HUES48 (cell line): ENCODE data around the gene ATP1A4.
"Not testable (repeated sequence)": the region's sequence is repeated elsewhere in the genome, so short reads cannot be mapped to it uniquely, and the experiment has no call there.

ENCODE experiments used
- H3K27ac ChIP-seq: one replicate; pipeline ENCODE4 v1.7.0; 2013; ENCODE audit warnings: low read depth, low read length, inconsistent platforms
- H3K27me3 ChIP-seq: 2 replicates; pipeline ENCODE4 v1.6.1; 2013; ENCODE audit warnings: mild to moderate bottlenecking, low read length; ENCODE audit not compliant: control insufficient read depth, insufficient read depth
- H3K36me3 ChIP-seq: 2 replicates; pipeline ENCODE4 v1.6.1; 2013; ENCODE audit warnings: low read length; ENCODE audit not compliant: control insufficient read depth, insufficient read depth
- H3K4me1 ChIP-seq: 2 replicates; pipeline ENCODE4 v1.6.1; 2013; ENCODE audit warnings: mild to moderate bottlenecking, low read length; ENCODE audit not compliant: control insufficient read depth, insufficient read depth
- H3K4me3 ChIP-seq: 2 replicates; pipeline ENCODE4 v1.5.1; 2013; ENCODE audit warnings: mild to moderate bottlenecking, low read depth, low read length
- H3K9ac ChIP-seq: 2 replicates; pipeline ENCODE4 v1.6.1; 2013; ENCODE audit warnings: mild to moderate bottlenecking, low read depth, low read length, moderate library complexity
- H3K9me3 ChIP-seq: 2 replicates; pipeline ENCODE4 v1.6.1; 2013; ENCODE audit warnings: low read length; ENCODE audit not compliant: control insufficient read depth, insufficient read depth

Gene ATP1A4

GRCh38 chr1:160151303-160151702 is at the start of gene ATP1A4:
TSS of gene ATP1A4 (plus strand) at chr1:160151603. CDS start at chr1:160152041, 438 bp downstream.
- Histone ChIP-seq H3K36me3 (no peaks in the 10 kb centered on the region), H3K9ac (no peak within 1 kb of the TSS), H3K9me3 (no peaks in the 10 kb centered on the region), H3K27ac (no peak within 1 kb of the TSS), H3K4me1 (no peaks in the 10 kb centered on the region), H3K4me3 (no peak within 1 kb of the TSS), H3K27me3 (no peaks in the 10 kb centered on the region)

DNA sequence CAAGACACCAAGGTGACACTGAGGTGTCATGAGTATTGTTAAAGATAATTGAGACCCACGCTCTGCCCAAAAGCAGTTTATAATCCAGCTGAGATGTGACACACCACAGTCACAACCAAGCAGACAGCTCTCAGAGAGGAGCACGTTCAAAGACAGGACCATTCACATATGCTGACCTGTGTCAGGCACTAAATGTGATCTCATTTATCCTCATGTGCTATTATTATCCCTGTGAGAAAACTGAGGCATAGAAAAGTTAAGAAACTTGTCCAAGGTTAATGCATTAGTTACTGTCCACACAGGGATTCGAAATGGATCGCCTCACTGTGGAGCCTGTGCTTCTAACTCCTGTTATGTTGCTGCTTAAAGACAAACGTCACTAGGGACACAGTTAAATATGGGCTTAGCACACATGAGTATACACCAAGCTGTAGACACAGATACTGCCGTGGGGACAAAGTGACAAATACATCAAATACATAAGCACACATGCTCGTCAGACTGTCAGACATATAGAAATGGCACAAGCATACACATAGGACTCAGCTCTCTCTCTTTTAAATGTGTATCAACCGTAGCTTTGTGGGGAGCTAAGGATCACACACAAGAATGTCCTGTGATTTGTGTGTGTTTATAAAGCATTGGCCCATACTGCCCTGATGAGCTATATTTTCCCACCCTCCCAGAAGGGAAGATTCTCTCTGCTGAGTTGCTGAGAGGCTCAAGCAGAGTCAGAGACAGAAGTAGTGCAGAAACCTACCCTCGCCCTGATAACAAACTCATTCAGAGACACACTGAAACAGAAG is 49.5 kb upstream of the ATP1A4 start:
- Histone ChIP-seq H3K4me3 (no peak overlapping the region), H3K4me1 (peaks cover 42% of the 10 kb centered on the region), H3K9ac (no peak overlapping the region), H3K27ac (no peak overlapping the region), H3K27me3 (no peaks in the 10 kb centered on the region), H3K9me3 (no peaks in the 10 kb centered on the region), H3K36me3 (no peaks in the 10 kb centered on the region)

- Histone ChIP-seq H3K4me1 (peaks cover 37% of the 10 kb centered on the region), H3K36me3 (no peaks in the 10 kb centered on the region), H3K27me3 (no peaks in the 10 kb centered on the region), H3K9me3 (no peaks in the 10 kb centered on the region), H3K27ac (no peak overlapping the region), H3K9ac (no peak overlapping the region), H3K4me3 (no peak overlapping the region)
Observed at GRCh38 chr1:160103658-160104408, 47.6 kb upstream of the ATP1A4 start.

DNA sequence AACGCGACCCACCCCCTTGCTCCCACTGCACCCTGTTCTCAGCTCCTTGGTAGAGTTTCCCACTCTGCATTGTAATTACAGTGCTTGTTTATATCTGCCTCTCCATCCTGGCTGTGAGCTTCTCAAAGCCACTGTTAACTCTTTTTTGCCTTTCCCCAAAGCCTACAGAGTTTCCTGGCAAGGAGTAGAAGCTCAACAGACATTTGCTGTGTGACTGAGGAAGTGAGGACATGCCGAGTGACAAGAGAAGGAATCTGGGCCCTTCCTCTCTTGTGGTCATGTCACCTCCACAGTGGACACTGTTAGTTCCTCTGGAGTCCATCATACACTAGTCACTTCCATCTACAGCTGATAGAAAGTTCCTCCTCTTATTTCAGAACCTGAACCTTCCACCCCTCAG is 46.9 kb upstream of the ATP1A4 start:
- H3K9me3 ChIP-seq = no peaks in the 10 kb centered on the region
- H3K4me1 ChIP-seq = peaks cover 37% of the 10 kb centered on the region
- no peaks in the 10 kb centered on the region for H3K27me3 ChIP-seq
- H3K27ac ChIP-seq = no peak overlapping the region
- no peak overlapping the region for H3K9ac ChIP-seq
- no peak overlapping the region for H3K4me3 ChIP-seq
- no peaks in the 10 kb centered on the region for H3K36me3 ChIP-seq

DNA sequence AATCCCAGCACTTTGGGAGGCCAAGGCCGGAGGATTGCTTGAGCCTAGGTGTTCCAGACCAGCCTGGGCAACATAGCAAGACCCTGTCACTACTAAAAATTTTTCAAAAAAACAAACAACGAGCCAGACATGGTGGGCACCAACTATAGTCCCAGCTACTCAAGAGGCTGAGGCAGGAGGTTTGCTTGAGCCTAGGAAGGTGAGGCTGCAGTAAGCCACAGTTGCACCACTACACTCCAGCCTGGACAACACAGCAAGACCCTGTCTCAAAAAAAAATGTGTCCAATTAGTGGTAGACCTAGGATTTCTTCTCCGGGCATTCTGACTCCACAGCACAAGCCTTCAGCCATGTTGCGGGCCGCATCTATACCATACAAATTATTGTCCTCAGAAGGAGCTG is 46.2 kb upstream of the ATP1A4 start:
- H3K27me3 ChIP-seq = no peaks in the 10 kb centered on the region
- H3K4me3 ChIP-seq = no peak overlapping the region
- H3K36me3 ChIP-seq = no peaks in the 10 kb centered on the region
- peaks cover 41% of the 10 kb centered on the region for H3K4me1 ChIP-seq
- H3K9ac ChIP-seq = no peak overlapping the region
- no peak overlapping the region for H3K27ac ChIP-seq
- H3K9me3 ChIP-seq = no peaks in the 10 kb centered on the region

DNA sequence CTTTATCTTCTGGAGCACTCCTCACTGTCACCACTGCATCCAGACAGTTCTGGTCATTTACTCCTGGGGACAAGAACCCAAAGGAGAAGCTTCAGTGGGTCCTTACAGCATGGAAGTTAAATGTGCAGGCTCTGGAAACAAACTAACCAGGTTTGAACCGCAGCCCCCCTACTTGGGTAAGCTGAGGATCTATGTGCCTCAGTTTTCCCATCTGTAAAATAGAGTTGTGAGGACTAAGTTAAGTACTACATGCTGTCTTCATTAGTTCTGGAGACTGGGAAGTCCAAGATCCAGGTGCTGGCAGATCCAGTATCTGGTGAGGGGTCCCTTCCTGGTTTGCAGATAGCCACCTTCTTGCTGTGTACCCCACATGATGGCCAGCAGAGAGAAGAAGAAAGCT is 43.9 kb upstream of the ATP1A4 start:
- Histone ChIP-seq H3K9ac (no peak overlapping the region), H3K27ac (no peak overlapping the region), H3K27me3 (no peaks in the 10 kb centered on the region), H3K4me1 (peaks cover 37% of the 10 kb centered on the region), H3K4me3 (no peak overlapping the region), H3K9me3 (no peaks in the 10 kb centered on the region), H3K36me3 (no peaks in the 10 kb centered on the region)

GRCh38 chr1:160108888-160109662 is 42.3 kb upstream of the ATP1A4 start:
- peak overlapping the region; percentile 72 for H3K27ac ChIP-seq
- no peaks in the 10 kb centered on the region for H3K36me3 ChIP-seq
- no peaks in the 10 kb centered on the region for H3K27me3 ChIP-seq
- H3K4me3 ChIP-seq = no peak overlapping the region
- H3K9me3 ChIP-seq = no peaks in the 10 kb centered on the region
- H3K4me1 ChIP-seq = peaks cover 36% of the 10 kb centered on the region
- no peak overlapping the region for H3K9ac ChIP-seq

DNA sequence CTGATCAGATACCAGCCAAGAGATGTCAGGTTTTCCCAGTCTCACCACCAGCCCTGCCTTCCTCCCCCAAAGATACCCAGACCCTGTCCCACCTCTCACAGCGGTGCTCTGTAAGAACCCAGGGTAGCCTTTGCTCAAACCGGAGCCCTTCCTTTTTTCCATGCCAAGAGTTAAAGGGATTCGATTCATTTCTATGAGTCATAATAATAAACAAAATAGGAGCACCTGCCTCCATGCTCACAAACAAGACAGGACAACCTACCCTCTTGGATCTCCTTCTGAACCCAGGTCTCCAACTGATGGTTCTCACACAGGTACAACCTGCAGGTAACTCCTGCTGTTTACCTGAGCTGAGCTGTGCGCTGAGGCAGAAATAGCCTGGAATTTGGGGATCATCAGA is 41.7 kb upstream of the ATP1A4 start:
- peak overlapping the region; percentile 72 for H3K27ac ChIP-seq
- H3K36me3 ChIP-seq = no peaks in the 10 kb centered on the region
- H3K4me1 ChIP-seq = peaks cover 37% of the 10 kb centered on the region
- no peaks in the 10 kb centered on the region for H3K9me3 ChIP-seq
- H3K4me3 ChIP-seq = no peak overlapping the region
- H3K27me3 ChIP-seq = no peaks in the 10 kb centered on the region
- no peak overlapping the region for H3K9ac ChIP-seq

GRCh38 chr1:160111462-160111861 is 39.9 kb upstream of the ATP1A4 start:
- H3K27ac ChIP-seq, H3K4me3 ChIP-seq, H3K27me3 ChIP-seq, H3K9ac ChIP-seq, H3K36me3 ChIP-seq, H3K9me3 ChIP-seq: not testable (repeated sequence)
- H3K4me1 ChIP-seq = peaks cover 52% of the 10 kb centered on the region

DNA sequence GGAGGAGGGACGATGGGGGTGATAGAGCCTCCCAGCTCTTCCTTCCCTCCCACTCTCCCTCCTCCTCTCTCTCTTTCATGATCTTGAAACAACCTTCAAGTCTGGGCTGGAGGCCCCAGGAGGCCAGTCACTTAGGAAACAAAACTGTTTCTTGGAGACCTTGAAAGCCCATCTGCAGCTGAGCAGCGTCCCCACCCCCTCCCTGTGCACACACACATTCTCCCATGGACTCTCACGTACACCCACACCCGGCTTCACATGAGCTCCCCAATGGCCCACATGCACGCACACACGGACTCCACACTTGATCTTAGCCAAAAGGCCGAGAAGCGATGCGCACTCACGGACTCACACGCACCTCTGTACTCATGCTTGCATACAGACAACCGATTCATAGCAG is 39.0 kb upstream of the ATP1A4 start:
- no peaks in the 10 kb centered on the region for H3K36me3 ChIP-seq
- no peak overlapping the region for H3K4me3 ChIP-seq
- no peaks in the 10 kb centered on the region for H3K27me3 ChIP-seq
- no peaks in the 10 kb centered on the region for H3K9me3 ChIP-seq
- no peak overlapping the region for H3K9ac ChIP-seq
- H3K27ac ChIP-seq = no peak overlapping the region
- peaks cover 61% of the 10 kb centered on the region for H3K4me1 ChIP-seq

DNA sequence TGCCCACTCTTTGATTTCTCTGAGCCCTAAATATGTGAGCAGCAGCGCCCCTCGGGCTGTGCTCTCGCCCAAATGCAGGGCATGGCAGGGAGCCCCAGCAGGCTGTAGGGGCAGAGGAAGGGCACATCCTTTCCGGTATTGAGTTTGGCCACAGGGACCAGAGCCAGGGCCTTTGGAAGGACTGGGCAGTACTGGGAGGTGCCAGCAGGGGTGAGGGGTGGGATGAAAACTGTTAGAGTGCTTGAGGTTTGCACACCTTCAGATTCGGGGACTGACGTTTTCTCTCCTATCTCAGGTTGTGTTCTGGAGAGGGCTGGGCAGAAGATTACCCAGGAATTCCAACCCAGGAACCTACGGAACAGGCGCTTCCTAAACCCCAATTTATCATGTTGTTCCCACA is 38.0 kb upstream of the ATP1A4 start:
- Histone ChIP-seq H3K9ac (no peak overlapping the region), H3K27me3 (no peaks in the 10 kb centered on the region), H3K36me3 (no peaks in the 10 kb centered on the region), H3K4me1 (peaks cover 63% of the 10 kb centered on the region), H3K27ac (peak overlapping the region; percentile 2), H3K9me3 (no peaks in the 10 kb centered on the region), H3K4me3 (no peak overlapping the region)
